Germinal center (tissue), 1 donor: Measurements from ENCODE around the gene MZT1.

Experiments used
- DNase-seq: peaks from one replicate; pipeline ENCODE4 v3.0.0; 2012; ENCODE audit warnings: mixed read lengths, low spot score

Gene MZT1

GRCh38 chr13:72680353-72680752 is 47.1 kb downstream of the MZT1 start:
- no peak for DNase-seq

GRCh38 chr13:72678312-72678711 is 49.1 kb downstream of the MZT1 start:
- DNase-seq: no peak

GRCh38 chr13:72677431-72677830 is 50.0 kb downstream of the MZT1 start:
- DNase-seq: no peak

GRCh38 chr13:72666391-72666790 is 61.0 kb downstream of the MZT1 start:
- no peak for DNase-seq

GRCh38 chr13:72662548-72662947 is 64.9 kb downstream of the MZT1 start:
- no peak for DNase-seq
